ENCODE measurements around the gene MUC5AC.

Gene MUC5AC

DNA sequence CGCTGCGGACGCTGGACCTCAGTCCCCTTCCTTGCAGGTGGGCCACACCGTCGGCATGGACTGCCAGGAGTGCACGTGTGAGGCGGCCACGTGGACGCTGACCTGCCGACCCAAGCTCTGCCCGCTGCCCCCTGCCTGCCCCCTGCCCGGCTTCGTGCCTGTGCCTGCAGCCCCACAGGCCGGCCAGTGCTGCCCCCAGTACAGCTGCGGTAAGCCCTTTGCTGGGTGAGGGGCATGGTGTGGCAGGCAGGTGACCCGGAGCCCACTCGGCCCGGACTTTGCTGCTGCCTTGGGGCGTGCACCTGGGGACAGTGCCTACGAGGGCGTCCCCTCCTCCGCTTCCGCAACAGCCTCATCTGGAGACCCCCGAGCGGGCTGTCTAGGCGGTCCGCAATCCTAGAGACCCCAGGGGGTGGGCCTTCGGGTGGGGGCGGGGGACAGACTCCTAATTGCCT is 39.7 kb downstream of the MUC5AC start:
- Histone ChIP-seq H3K9ac (ENCODE audit: low read depth, low read length) (no peak overlapping the region), H3K9me3 (ENCODE audit: control insufficient read depth, insufficient read depth, low read length) (no peaks in the 10 kb centered on the region), H3K36me3 (ENCODE audit: insufficient read depth, low read length) (no peaks in the 10 kb centered on the region), H3K4me1 (ENCODE audit: insufficient read depth, low read length) (no peaks in the 10 kb centered on the region)

DNA sequence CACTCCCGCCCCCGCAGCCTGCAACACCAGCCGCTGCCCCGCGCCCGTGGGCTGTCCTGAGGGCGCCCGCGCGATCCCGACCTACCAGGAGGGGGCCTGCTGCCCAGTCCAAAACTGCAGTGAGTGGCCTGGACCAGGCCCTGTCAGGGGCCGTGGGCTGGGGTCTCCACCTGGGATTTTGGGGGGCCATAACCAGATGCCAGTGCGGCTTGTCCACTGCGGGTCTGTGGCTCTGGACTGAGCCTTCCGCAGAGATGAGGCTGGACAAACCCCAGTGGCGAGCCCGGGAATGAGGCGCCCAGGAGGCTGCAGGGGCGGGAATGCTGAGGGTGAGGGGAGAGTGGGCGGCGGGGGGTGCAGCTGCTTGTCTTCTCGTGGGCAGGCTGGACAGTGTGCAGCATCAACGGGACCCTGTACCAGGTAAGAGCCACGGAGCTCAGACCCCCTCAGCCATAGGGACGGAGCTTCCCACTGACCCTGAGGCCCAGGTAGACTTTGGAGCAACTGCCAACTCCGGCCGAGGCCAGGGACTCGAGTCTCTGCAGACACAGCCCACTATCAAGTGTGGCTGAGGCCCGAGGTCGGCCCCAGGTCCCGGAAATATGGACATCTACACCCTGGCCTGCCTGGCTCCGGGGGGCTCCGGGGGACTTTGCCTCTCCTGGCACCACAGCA is 40.3 kb downstream of the MUC5AC start:
- H3K4me1 ChIP-seq (ENCODE audit: insufficient read depth, low read length): no peaks in the 10 kb centered on the region
- H3K9ac ChIP-seq (ENCODE audit: low read depth, low read length): no peak overlapping the region
- H3K36me3 ChIP-seq (ENCODE audit: insufficient read depth, low read length): no peaks in the 10 kb centered on the region
- H3K9me3 ChIP-seq (ENCODE audit: control insufficient read depth, insufficient read depth, low read length): no peaks in the 10 kb centered on the region

DNA sequence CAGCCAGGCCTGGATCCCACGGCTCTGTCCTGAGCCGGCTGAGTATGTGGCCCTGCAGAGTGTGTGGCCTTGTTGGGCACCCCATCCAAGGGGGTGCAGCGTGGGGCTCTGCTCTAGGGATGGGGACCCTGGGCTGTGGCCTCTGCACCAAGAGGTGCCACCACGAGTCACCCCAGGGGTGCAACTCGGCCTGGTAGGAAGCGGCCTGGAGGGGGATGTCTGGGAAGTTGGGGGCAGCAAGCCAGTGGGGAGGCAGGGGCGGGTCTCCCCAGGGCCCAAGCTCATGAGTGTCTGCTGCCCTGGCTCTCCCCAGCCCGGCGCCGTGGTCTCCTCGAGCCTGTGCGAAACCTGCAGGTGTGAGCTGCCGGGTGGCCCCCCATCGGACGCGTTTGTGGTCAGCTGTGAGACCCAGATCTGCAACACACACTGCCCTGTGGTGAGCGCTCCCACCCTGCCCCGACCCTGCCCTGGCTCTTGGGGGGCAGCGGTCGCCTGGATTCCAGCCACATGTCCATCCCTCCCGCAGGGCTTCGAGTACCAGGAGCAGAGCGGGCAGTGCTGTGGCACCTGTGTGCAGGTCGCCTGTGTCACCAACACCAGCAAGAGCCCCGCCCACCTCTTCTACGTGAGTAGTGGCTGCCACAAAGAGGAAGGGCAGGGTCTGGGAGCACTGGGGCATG is 40.9 kb downstream of the MUC5AC start:
- H3K36me3 ChIP-seq (ENCODE audit: insufficient read depth, low read length): no peaks in the 10 kb centered on the region
- H3K9me3 ChIP-seq (ENCODE audit: control insufficient read depth, insufficient read depth, low read length): no peaks in the 10 kb centered on the region
- H3K9ac ChIP-seq (ENCODE audit: low read depth, low read length): no peak overlapping the region
- H3K4me1 ChIP-seq (ENCODE audit: insufficient read depth, low read length): no peaks in the 10 kb centered on the region

DNA sequence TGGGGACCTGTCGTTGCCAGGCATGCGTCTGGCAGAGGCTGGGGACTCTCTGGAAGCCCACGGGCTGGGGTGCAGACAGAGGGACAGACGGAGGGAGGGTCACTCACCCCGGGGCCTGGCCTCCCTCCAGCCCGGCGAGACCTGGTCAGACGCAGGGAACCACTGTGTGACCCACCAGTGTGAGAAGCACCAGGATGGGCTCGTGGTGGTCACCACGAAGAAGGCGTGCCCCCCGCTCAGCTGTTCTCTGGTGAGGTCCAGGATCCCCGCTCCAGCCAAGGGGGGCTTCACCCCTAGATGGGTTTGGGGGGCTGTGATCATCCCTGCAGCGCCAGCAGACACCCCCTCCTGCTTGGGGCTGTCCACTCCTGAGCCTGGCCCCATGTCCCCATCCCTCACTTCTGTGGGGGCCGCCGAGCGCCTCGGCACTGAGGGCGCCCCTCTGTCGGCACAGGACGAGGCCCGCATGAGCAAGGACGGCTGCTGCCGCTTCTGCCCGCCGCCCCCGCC is 41.5 kb downstream of the MUC5AC start:
- H3K36me3 ChIP-seq (ENCODE audit: insufficient read depth, low read length): no peaks in the 10 kb centered on the region
- H3K9ac ChIP-seq (ENCODE audit: low read depth, low read length): no peak overlapping the region
- no peaks in the 10 kb centered on the region for H3K4me1 ChIP-seq (ENCODE audit: insufficient read depth, low read length)
- no peaks in the 10 kb centered on the region for H3K9me3 ChIP-seq (ENCODE audit: control insufficient read depth, insufficient read depth, low read length)

DNA sequence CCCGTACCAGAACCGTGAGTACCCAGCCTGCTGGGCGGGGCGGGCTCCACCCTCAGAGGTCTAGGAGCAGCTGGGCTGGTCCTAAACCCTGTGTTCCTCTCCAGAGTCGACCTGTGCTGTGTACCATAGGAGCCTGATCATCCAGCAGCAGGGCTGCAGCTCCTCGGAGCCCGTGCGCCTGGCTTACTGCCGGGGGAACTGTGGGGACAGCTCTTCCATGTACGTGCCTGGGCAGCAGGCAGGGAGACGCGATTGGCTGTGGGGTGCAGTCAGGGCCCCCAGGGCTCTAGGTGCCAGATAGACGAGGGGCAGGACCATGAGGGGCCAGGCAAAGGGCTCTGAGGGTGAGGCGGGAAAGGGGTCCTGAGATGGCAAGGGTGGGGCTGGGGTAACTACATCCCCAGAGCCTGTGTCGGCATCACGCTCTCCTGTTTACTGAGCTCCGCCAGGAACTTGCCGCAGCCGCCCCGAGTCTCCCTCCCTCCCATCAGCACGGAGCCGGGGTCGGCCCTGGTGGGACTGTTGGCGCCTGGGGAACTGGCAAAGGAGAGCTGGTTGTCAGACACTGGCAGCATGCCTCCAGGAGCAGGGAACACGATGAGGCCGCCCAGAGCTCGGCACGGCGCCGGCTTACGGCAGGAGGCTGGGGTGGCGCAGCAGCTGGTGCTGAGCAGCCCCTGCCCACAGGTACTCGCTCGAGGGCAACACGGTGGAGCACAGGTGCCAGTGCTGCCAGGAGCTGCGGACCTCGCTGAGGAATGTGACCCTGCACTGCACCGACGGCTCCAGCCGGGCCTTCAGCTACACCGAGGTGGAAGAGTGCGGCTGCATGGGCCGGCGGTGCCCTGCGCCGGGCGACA is 42.2 kb downstream of the MUC5AC start:
- Histone ChIP-seq H3K9ac (ENCODE audit: low read depth, low read length) (no peak overlapping the region), H3K9me3 (ENCODE audit: control insufficient read depth, insufficient read depth, low read length) (no peaks in the 10 kb centered on the region), H3K36me3 (ENCODE audit: insufficient read depth, low read length) (no peaks in the 10 kb centered on the region), H3K4me1 (ENCODE audit: insufficient read depth, low read length) (no peaks in the 10 kb centered on the region)

DNA sequence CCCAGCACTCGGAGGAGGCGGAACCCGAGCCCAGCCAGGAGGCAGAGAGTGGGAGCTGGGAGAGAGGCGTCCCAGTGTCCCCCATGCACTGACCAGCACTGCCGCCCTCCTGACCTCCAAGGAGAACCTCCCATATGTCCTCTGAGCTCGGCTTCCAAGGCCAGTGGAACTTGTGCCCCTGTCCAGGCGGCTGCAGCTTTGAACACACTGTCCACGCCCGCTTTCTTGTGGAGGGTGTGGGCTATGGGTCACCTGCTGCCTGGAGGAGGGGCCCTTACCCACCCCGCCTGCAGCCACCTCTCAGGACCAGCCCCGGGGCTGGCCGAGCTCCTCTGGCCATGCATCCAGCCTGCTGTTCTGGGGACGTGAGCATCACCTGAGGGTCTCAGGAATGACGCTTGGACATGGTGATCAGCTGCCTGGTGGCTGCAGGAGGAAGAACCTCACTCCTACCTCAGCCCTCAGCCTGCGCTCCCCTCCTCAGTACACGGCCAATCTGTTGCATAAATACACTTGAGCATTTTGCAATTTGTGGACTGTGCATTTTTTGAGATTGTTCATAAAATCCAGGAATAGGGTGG is 42.9 kb downstream of the MUC5AC start:
- Histone ChIP-seq H3K9ac (ENCODE audit: low read depth, low read length) (no peak overlapping the region), H3K9me3 (ENCODE audit: control insufficient read depth, insufficient read depth, low read length) (no peaks in the 10 kb centered on the region), H3K36me3 (ENCODE audit: insufficient read depth, low read length) (no peaks in the 10 kb centered on the region), H3K4me1 (ENCODE audit: insufficient read depth, low read length) (no peaks in the 10 kb centered on the region)

DNA sequence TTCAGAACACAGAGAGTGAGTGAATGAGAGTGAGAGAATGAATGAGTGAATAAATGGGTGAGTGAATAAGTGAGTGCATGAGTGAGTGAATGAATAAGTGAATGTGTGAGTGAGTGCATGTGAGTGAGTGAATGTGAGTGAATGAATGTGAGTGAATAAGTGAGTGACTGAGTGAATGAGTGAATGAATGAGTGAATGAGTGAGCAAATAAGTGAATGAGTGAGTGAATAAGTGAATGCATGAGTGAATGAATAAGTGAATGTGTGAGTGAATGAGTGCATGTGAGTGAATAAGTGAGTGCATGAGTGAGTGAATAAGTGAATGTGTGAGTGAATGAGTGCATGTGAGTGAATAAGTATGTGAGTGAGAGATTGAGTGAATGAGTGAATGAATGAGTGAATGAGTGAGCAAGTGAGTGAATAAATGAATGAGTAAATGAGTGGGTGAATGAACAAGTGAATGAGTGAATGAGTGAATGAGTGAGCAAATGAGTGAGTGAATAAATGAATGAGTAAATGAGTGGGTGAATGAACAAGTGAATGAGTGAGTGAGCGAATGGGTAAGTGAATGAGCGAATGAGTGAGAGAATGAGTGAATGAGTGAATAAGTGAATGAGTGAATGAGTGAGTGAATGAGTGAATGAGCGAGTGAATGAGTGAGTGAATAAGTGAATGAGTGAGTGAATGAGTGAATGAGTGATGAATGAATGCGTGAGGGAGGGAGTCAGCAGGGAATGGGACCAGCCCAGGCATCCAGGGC is 43.8 kb downstream of the MUC5AC start:
- Histone ChIP-seq H3K9ac (ENCODE audit: low read depth, low read length) (no peak overlapping the region), H3K9me3 (ENCODE audit: control insufficient read depth, insufficient read depth, low read length) (no peaks in the 10 kb centered on the region), H3K4me1 (ENCODE audit: insufficient read depth, low read length) (no peaks in the 10 kb centered on the region), H3K36me3 (ENCODE audit: insufficient read depth, low read length) (no peaks in the 10 kb centered on the region)

DNA sequence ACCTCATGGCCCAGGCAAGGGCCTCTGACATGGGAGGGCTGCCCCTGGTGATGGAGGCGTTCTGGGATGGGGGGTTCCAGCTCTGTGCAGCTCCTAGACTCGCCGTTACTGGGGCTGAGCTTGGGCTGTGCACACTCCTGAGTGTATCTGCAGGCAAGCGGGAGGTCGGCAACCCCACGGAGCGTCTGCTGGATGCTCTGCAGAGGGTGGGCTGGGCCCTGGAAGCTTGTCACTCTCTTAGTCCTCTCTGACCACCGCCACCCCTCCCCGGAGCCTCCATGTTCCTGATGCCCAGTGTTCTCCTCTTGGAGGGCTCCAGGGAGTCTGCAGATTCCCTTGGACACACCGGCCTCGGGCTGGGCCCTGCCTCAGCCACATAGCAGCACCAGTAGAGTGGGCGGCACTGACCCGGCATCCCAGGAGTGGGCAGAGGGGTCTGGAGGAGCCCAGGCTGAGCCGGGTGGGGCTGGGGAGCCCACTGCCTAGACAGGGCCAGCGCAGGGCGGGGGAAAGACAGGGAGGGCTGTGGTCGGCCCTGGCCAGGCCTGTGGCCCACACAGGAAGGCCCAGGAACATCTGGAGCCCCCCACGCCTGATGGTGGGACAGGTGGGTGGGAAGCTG is 44.5 kb downstream of the MUC5AC start:
- Histone ChIP-seq H3K9me3 (ENCODE audit: control insufficient read depth, insufficient read depth, low read length) (no peaks in the 10 kb centered on the region), H3K36me3 (ENCODE audit: insufficient read depth, low read length) (no peaks in the 10 kb centered on the region)

DNA sequence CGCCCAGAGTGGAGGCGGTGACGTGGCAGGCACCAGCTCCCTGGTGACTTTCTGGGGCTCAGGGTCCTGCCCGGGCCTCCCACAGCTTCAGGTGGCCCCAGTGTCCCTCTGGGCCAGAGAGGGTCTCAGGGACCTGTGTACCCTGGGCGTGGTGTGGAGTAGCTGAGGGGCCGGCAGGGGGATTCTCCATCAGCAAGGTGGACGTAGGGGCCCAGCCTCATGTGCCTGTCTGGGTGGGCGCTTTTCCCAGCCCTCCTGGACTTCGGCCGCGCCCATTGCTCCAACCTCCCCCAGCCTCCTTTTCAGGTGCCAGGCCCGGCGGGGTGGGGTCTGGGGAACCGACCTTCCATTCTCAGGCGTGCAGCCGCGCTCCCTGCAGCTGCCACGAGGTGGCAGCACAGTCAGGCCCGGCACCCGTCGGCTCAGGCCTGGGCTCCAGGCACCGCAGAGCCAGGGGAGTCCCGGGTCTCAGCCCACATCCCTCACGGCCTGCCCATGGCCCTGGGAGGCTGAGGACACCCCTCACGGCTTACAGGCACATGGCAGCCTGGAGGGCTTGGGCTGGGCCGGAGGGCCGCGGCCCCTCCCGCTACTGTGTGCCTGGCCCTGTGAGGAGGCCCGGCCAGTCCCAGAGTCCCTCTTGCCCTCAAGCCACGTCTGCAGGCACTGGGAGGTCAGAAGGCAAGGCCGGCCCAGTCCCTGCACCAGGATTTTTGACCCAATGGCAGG is 45.2 kb downstream of the MUC5AC start:
- Histone ChIP-seq H3K9me3 (ENCODE audit: control insufficient read depth, insufficient read depth, low read length) (no peaks in the 10 kb centered on the region), H3K9ac (ENCODE audit: low read depth, low read length) (no peak overlapping the region), H3K4me1 (ENCODE audit: insufficient read depth, low read length) (no peaks in the 10 kb centered on the region)

More for the DNA sequence above, 44.5 kb downstream of the MUC5AC start:
- Histone ChIP-seq H3K9ac (ENCODE audit: low read depth, low read length) (no peak overlapping the region), H3K4me1 (ENCODE audit: insufficient read depth, low read length) (no peaks in the 10 kb centered on the region)

DNA sequence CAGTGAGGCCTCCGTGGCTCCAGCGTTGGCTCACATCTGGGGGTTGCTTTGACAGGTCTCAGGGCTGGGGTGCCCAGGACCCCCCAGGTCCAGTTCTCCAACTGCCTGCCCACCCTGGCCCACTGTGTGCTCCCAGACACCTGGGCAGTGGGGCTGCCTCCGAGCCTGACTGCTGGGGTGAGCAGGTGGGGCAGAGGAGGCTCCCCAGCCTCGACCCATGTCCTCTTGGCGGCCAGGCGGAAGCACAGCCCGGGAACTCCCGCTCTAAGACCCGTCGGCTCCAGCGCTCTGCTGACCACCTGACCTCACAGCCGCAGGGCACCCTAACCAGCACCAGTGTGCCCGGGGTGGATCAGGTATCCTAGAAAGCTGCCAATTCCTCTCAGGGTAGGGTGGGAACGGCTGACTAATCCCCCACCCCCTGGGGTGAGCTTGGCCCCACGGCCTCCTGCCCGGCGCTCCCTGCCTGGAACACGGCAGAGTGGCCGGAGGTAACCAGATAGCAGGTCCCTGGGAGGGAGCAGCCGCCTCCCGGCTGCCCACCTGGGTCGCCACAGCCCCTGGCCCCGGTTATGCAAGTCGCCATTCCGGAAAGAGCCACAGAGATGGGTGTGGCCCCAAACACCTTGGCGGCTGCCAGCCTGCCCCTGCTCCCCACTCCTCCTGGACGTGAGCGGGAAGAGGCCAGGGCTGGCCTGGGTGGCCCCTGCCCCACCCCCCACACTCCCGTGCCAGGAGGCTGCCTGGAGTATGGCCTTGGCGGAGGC is 45.9 kb downstream of the MUC5AC start:
- Histone ChIP-seq H3K4me1 (ENCODE audit: insufficient read depth, low read length) (no peaks in the 10 kb centered on the region), H3K9ac (ENCODE audit: low read depth, low read length) (no peak overlapping the region), H3K36me3 (ENCODE audit: insufficient read depth, low read length) (no peaks in the 10 kb centered on the region), H3K9me3 (ENCODE audit: control insufficient read depth, insufficient read depth, low read length) (no peaks in the 10 kb centered on the region)

More for the DNA sequence above, 45.2 kb downstream of the MUC5AC start:
- no peaks in the 10 kb centered on the region for H3K36me3 ChIP-seq (ENCODE audit: insufficient read depth, low read length)

DNA sequence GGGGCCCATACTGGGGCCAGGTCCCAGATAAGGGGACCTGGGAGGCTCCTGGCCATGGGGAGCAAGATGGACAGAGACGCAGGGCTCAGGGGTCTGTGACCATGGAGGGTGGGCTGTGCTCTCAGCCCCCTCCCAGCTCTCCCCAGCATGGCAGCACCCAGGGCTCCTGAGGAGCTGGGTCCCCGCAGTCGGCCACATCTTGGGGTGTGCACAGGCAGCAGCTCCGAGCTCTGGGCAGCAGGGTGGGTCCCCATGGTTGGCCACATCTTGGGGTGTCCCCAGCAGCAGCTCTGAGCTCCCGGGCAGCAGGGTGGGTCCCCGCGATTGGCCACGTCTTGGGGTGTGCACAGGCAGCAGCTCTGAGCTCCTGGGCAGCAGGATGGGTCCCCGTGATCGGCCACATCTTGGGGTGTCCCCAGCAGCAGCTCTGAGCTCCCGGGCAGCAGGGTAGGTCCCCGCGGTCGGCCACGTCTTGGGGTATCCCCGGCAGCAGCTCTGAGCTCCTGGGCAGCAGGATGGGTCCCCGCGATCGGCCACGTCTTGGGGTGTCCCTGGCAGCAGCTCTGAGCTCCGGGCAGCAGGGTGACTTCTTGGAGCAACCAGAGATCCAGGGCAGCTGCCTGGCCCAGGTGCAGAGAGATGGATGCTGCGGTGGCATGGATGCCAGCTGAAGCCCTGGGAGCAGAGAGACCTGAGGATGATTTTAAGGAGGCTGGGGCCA is 46.8 kb downstream of the MUC5AC start:
- Histone ChIP-seq H3K36me3 (ENCODE audit: insufficient read depth, low read length) (no peaks in the 10 kb centered on the region), H3K9ac (ENCODE audit: low read depth, low read length) (no peak overlapping the region), H3K4me1 (ENCODE audit: insufficient read depth, low read length) (no peaks in the 10 kb centered on the region), H3K9me3 (ENCODE audit: control insufficient read depth, insufficient read depth, low read length) (no peaks in the 10 kb centered on the region)
